HG02981 (cell line): Measurements from ENCODE around the gene GRIK4.

Experiments used
- ATAC-seq: cut with Tn5 transposase; IDR thresholded peaks from one replicate; pipeline ENCODE4 v1.9.1; 2021; ENCODE audit warnings: mild to moderate bottlenecking, moderate library complexity; ENCODE audit not compliant: unreplicated experiment

GRIK4 gene

GRCh38 chr11:120509346-120510053 lies 2.0 kb upstream of the GRIK4 start:
- ATAC-seq = no peak

- ATAC-seq = no peak
Observed at GRCh38 chr11:120510406-120511115, 987 bp upstream of the GRIK4 start.

GRCh38 chr11:120511820-120512738 lies 531 bp downstream of the GRIK4 start:
- no peak for ATAC-seq

- no peak for ATAC-seq
Observed at GRCh38 chr11:120512739-120513435, 1.3 kb downstream of the GRIK4 start.

- ATAC-seq = no peak
Observed at GRCh38 chr11:120513436-120514315, 2.1 kb downstream of the GRIK4 start.

- no peak for ATAC-seq
Observed at GRCh38 chr11:120514541-120515121, 3.1 kb downstream of the GRIK4 start.

GRCh38 chr11:120515186-120515723 lies 3.7 kb downstream of the GRIK4 start:
- no peak for ATAC-seq

- no peak for ATAC-seq
Observed at GRCh38 chr11:120516461-120517389, 5.2 kb downstream of the GRIK4 start.

GRCh38 chr11:120517390-120517761 lies 5.8 kb downstream of the GRIK4 start:
- no peak for ATAC-seq

- ATAC-seq = no peak
Observed at GRCh38 chr11:120517801-120518291, 6.3 kb downstream of the GRIK4 start.

- no peak for ATAC-seq
Observed at GRCh38 chr11:120518356-120518755, 6.8 kb downstream of the GRIK4 start.

- ATAC-seq = no peak
Observed at GRCh38 chr11:120519474-120519873, 7.9 kb downstream of the GRIK4 start.

GRCh38 chr11:120520091-120520822 lies 8.7 kb downstream of the GRIK4 start:
- ATAC-seq = no peak

GRCh38 chr11:120521176-120521575 lies 9.6 kb downstream of the GRIK4 start:
- ATAC-seq = no peak

- no peak for ATAC-seq
Observed at GRCh38 chr11:120522021-120522420, 10.5 kb downstream of the GRIK4 start.

GRCh38 chr11:120522736-120523135 lies 11.2 kb downstream of the GRIK4 start:
- no peak for ATAC-seq

- no peak for ATAC-seq
Observed at GRCh38 chr11:120523196-120523595, 11.6 kb downstream of the GRIK4 start.
